ENCODE data around the gene MUC12.

GRCh38 chr7:100968031-100968430 lies 1.3 kb upstream of the MUC12 start:
- TF ChIP-seq, protein P1, sequence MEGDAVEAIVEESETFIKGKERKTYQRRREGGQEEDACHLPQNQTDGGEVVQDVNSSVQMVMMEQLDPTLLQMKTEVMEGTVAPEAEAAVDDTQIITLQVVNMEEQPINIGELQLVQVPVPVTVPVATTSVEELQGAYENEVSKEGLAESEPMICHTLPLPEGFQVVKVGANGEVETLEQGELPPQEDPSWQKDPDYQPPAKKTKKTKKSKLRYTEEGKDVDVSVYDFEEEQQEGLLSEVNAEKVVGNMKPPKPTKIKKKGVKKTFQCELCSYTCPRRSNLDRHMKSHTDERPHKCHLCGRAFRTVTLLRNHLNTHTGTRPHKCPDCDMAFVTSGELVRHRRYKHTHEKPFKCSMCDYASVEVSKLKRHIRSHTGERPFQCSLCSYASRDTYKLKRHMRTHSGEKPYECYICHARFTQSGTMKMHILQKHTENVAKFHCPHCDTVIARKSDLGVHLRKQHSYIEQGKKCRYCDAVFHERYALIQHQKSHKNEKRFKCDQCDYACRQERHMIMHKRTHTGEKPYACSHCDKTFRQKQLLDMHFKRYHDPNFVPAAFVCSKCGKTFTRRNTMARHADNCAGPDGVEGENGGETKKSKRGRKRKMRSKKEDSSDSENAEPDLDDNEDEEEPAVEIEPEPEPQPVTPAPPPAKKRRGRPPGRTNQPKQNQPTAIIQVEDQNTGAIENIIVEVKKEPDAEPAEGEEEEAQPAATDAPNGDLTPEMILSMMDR (IDR thresholded peaks at IDR 0.05), result no peak
- no peak for TF ChIP-seq POLR2A (IDR thresholded peaks at IDR 0.05)
